Thoracic aorta (tissue), 2 donors: ENCODE data around the gene FRMPD1. TPM values are rescaled to one million over a fixed set of nuclear protein-coding genes. Genes with fewer than 3 reads are reported as not detected.

Experiments used
- ATAC-seq: fragments of 150-250 bp; one replicate; pipeline ENCODE4 v1.8.0; 2017; ENCODE audit warnings: low read depth; ENCODE audit not compliant: insufficient number of reproducible peaks, low FRiP score
- DNase-seq: peaks from one replicate; pipeline ENCODE4 v3.0.0-alpha.2; 2020; ENCODE audit warnings: low spot score
- H3K27ac ChIP-seq, 2 donors: fragments of 200-600 bp; sonication (generic); 1 replicate in 1 of 2; 2 replicates in 1 of 2; pipeline ENCODE4 v1.5.1; 2016; ENCODE audit warnings: mild to moderate bottlenecking in 2 of 2, moderate library complexity in 2 of 2
- H3K27me3 ChIP-seq: fragments of 200-600 bp; sonication (generic); replicated peaks from 2 replicates; pipeline ENCODE4 v1.6.0; 2016; ENCODE audit warnings: mild to moderate bottlenecking; ENCODE audit not compliant: insufficient read depth
- H3K36me3 ChIP-seq: fragments of 200-600 bp; sonication (generic); one replicate; pipeline ENCODE4 v1.5.1; 2016
- H3K4me1 ChIP-seq, 2 donors: fragments of 200-600 bp; sonication (generic); 1 replicate in 1 of 2; 2 replicates in 1 of 2; pipeline versions ENCODE4 v1.5.1 to v1.6.0; 2016; ENCODE audit warnings: low read depth in 2 of 2, mild to moderate bottlenecking in 1 of 2; ENCODE audit not compliant: control insufficient read depth in 1 of 2
- H3K4me3 ChIP-seq: fragments of 200-600 bp; sonication (generic); 2 replicates; pipeline ENCODE4 v1.5.1; 2016; ENCODE audit warnings: mild to moderate bottlenecking
- H3K9me3 ChIP-seq: fragments of 200-600 bp; sonication (generic); 2 replicates; pipeline ENCODE4 v1.5.1; 2016
- total RNA-seq, 2 donors: library from RNA; depleted of rRNA; stranded (reverse); fragments of >200 nt; gene quantifications; one replicate each; pipeline versions ENCODE4 v1.1.0 to v1.2.3, GENCODE V29; 2016
- TF ChIP-seq, protein P1 (sequence below): fragments of 200-600 bp; sonication (generic); IDR thresholded peaks from one replicate; pipeline ENCODE4 v1.5.1; 2019; ENCODE audit warnings: antibody characterized with exemption

Gene FRMPD1
- total RNA-seq, 2 donors from 2014 or later: 0.27 TPM; not detected in 1

GRCh38 chr9:37618817-37619216, 31.9 kb upstream of the FRMPD1 start:
- Histone ChIP-seq H3K4me3 (no peak overlapping the region), H3K27me3 (no peaks in the 10 kb centered on the region), H3K4me1 (no peaks in the 10 kb centered on the region), H3K36me3 (no peaks in the 10 kb centered on the region), H3K9me3 (no peaks in the 10 kb centered on the region), H3K27ac (no peak overlapping the region)
- TF ChIP-seq, protein P1, sequence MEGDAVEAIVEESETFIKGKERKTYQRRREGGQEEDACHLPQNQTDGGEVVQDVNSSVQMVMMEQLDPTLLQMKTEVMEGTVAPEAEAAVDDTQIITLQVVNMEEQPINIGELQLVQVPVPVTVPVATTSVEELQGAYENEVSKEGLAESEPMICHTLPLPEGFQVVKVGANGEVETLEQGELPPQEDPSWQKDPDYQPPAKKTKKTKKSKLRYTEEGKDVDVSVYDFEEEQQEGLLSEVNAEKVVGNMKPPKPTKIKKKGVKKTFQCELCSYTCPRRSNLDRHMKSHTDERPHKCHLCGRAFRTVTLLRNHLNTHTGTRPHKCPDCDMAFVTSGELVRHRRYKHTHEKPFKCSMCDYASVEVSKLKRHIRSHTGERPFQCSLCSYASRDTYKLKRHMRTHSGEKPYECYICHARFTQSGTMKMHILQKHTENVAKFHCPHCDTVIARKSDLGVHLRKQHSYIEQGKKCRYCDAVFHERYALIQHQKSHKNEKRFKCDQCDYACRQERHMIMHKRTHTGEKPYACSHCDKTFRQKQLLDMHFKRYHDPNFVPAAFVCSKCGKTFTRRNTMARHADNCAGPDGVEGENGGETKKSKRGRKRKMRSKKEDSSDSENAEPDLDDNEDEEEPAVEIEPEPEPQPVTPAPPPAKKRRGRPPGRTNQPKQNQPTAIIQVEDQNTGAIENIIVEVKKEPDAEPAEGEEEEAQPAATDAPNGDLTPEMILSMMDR: no peak
- ATAC-seq: no peak
- DNase-seq: no peak

DNA sequence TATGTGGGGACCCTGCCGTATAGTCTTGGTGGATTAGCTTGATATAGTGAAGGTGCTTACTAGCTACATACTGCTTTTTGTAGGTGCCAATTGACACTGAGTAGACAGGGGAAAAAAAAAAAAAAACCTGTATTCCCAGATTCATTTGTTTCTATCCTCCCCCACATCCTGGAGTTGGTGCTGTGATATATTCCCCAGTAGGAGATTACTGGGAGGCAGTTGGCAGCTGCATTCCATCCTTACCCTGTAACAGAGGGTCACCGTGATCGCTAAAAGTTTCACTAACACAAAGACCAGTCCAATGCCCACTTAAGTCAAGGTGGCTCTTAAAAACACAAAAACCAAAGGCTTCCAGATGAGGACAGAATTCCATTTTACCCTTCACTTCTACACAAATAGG, 30.9 kb upstream of the FRMPD1 start:
- H3K4me1 ChIP-seq: no peaks in the 10 kb centered on the region
- no peaks in the 10 kb centered on the region for H3K9me3 ChIP-seq
- H3K27me3 ChIP-seq: no peaks in the 10 kb centered on the region
- ATAC-seq (no peak), DNase-seq (no peak)
- H3K4me3 ChIP-seq: no peak overlapping the region
- H3K27ac ChIP-seq: no peak overlapping the region
- TF ChIP-seq, protein P1: no peak
- H3K36me3 ChIP-seq: no peaks in the 10 kb centered on the region

- DNase-seq (no peak), ATAC-seq (no peak)
- Histone ChIP-seq H3K9me3 (no peaks in the 10 kb centered on the region), H3K4me3 (no peak overlapping the region), H3K4me1 (no peaks in the 10 kb centered on the region), H3K27ac (no peak overlapping the region), H3K36me3 (no peaks in the 10 kb centered on the region), H3K27me3 (no peaks in the 10 kb centered on the region)
- TF ChIP-seq, protein P1: no peak
Measured at GRCh38 chr9:37620396-37620795, 30.4 kb upstream of the FRMPD1 start.

- TF ChIP-seq, protein P1: no peak
Measured at GRCh38 chr9:37621273-37622121, 29.3 kb upstream of the FRMPD1 start.

DNA sequence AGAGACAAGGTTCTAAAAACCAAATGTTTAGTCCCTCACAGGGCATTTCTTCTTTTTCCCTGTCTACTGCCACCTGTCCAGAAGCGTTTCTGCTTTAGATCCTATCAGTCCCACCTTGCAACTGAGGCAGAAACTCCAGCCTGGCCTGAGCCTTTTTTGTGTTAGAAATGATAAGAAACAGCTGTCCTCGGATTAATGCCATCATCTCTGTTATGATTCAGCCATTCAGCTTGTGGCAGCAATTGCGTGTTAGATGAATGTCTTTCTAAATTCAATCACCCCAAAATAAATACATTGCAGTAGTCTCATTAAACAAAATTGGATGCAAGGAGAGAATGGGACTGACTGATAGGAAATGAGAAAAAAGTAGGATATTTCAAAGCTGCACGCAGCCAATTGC, 28.3 kb upstream of the FRMPD1 start:
- Histone ChIP-seq H3K27ac (no peak overlapping the region), H3K4me1 (no peaks in the 10 kb centered on the region), H3K4me3 (no peak overlapping the region), H3K36me3 (no peaks in the 10 kb centered on the region), H3K27me3 (no peaks in the 10 kb centered on the region), H3K9me3 (no peaks in the 10 kb centered on the region)
- DNase-seq (no peak), ATAC-seq (no peak)
- TF ChIP-seq, protein P1: no peak

More at GRCh38 chr9:37621273-37622121, 29.3 kb upstream of the FRMPD1 start:
- Histone ChIP-seq H3K36me3 (no peaks in the 10 kb centered on the region), H3K4me1 (no peaks in the 10 kb centered on the region), H3K4me3 (no peak overlapping the region), H3K9me3 (no peaks in the 10 kb centered on the region), H3K27me3 (no peaks in the 10 kb centered on the region), H3K27ac (no peak overlapping the region)
- no peak for ATAC-seq
- DNase-seq: no peak
